IPS-NIHi7 (cell line): ENCODE data around the gene NRG4.
"Not testable (repeated sequence)": the region's sequence is repeated elsewhere in the genome, so short reads cannot be mapped to it uniquely, and the experiment has no call there.

Experiments
- DNase-seq: peaks from one replicate; pipeline ENCODE4 v3.0.0; 2012; ENCODE audit warnings: mixed read lengths; ENCODE audit errors: extremely low spot score

Gene NRG4

DNA sequence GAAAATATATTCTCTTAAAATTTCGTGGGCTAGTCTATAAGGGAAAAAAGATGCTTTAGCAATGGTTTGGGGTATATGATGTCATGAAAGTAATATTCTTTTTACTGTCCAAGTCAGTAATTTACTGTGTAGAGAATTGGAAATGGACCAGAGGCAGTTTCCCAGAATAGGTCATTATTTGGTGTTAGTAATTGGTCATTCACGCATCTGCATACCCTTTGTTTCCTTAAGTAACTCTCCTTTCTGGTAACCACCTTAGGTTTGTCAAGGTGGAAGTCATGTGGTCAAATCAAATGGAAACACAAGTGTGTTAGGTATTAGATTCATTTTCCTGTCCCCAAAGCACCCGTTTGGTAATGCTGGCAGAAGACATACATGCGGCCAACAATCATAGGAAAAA is 84.6 kb downstream of the NRG4 start:
- DNase-seq = no peak

DNA sequence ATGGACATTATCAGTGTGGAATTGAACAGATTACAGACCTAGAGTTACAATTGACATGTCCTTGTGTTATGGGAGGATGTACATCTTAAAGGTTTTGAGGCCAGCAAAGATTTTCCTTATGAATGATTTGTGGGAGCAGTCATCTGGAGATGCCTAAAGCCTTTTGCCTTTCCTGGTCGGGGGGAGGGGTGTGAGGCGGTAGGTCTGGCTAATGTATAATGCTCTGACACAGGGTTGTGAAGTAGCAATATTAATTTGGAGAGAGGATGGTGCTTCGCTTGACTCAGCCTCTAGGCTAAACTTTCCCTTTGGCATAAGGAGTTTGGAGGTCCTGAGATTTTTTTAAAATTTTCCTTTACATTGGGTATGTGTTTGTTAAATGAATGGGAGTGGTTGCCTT is 85.3 kb downstream of the NRG4 start:
- DNase-seq = no peak

DNA sequence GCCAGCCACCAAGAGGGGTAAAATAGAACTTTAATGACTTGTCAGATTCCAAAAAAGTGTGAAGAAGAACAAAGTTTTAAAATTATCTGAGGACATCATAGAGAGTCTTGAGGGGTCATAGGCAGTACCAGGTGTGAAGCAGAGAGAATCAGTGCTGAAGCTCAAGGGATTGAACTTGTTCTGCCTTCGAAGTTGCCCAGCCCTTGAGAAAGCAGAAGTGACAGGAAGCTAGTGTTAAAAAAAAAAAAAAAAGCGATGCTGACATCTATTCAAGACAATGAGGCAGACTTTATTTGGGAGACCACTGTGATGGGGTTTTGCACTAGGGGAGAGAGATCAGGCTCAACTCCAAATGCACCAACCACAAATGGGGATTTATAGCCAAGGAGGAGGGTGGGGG is 86.8 kb downstream of the NRG4 start:
- DNase-seq = no peak

DNA sequence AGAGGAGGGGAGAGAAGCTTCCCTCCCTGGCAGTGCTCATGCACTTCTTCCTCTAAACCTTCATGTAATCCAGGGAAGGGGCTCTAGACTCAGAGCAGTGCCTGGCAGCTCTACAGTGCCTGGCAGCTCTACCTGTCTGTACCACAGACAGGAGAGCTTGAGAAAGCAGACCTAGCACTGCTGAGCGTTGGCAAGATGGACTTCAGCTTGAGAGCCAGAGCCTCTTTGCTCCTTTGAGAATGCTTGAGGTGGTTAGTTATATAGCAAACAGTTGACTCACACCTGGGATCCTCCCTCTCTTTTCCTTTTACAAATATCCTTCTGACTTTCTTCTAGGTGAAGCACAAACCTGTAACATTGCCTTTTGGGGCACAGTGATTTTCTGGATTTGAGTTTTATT is 87.6 kb downstream of the NRG4 start:
- no peak for DNase-seq

DNA sequence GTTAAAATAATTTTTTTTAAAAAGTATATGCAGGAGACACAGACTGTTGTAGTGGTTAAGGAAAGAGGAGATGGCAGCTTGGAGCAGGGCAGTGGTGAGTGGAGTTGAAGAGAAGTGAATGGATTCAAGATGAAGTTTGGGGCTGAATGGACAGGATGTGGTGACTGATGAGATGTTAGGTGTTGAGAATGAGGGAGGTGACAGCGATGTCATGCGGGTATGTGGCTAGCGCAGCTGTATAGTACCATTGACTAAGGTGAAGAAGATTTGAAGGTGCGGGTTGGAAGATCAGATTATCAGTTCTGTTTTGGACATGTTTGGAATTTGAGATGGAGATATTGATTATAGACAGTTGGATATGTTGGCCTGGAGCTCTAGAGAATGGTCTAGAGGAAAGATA is 88.5 kb downstream of the NRG4 start:
- no peak for DNase-seq

DNA sequence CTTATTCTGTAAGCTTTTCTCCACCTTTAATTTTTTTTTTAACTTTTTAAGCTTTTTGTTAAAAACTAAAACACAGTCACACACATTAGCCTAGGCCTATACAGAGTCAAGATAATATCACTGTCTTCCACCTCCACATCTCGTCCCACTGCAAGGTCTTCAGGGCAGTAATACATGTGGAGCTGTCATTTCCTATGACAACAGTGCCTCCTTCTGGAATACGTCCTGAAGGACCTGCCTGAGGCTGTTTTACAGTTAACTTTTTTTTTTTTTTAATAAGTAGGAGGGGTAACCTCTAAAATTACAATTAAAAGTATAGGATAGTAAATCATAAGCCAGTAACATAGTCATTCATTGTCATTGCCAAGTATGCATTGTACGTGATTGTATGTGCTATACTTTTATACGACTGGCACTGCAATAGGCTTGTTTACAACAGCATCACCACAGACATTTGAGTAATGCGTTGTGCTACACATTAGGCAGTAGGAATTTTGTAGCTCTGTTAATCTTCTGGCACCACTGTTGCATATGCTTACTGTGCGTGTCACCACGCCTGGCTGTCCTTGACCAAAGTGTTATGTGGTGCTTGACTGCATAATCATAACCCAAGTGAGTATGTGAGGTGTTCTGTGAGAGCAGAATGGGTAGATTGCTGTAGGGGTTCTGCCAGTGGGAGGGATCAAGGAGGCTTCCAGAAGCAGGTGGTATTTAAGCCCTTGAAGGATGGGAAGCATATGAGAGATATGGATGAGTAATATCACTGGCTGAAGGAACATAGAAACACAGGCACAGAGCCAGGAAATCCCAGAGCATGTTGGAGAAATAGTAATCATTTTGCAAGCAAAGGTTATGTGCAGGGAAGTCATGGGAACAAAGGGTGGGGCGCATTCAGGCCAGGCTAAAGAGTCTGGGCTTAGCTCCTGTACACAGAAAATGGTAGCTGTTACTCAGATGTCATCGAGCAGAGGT is 90.2 kb downstream of the NRG4 start:
- no peak for DNase-seq

DNA sequence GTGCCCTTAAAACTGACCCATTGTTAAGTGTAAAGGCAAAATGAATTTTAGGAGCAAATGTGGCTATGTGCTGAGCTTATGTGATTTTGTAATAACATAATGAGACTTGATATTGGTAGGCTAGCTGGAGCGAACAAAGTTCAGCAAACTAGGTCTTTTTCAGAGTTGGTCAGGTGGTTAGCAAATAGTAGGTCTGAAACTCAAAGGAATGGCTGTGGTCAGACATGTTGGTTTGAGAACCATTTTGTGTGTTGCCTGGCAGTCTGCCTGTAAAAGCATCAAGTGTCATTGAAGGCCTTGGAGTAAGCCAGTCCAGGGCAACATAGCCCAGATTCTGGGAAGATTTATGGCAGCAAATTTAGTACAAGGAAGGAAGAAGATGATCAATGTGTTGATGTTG is 92.1 kb downstream of the NRG4 start:
- DNase-seq = no peak

DNA sequence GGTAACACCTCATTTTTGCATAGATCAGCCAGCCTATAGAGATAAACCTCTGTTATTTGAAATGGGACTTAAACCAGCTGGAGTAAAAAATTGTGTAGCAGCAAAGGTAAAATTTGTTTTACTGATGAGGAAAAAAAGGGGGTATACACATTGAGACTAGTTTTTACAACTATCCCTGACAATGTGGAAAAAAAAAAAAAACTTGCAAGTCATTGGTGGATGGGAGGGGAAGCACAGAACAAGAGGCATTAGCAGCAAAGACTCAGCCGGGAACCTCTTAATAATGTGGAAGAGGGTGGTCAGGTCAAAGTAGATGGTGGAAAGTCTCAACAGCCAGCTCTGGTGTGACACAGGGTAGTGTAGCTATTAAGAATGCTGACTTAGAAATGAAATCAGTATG is 94.1 kb downstream of the NRG4 start:
- DNase-seq = no peak

DNA sequence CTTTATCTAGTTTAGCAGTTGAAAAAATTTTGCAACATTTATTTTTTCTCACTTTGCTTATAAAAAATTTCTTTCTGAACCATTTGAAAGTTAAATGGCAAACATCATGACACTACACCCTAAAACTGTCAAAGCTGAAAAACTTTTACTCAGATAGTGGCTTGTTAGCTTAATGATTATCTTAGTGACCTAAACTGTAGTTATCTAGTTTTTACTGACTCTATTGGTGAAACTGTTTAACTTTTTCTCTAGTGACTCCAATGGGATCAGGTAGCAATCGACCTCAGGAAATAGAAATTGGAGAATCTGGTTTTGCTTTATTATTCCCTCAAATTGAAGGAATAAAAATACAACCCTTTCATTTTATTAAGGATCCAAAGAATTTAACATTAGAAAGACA is 95.2 kb downstream of the NRG4 start:
- DNase-seq = no peak

DNA sequence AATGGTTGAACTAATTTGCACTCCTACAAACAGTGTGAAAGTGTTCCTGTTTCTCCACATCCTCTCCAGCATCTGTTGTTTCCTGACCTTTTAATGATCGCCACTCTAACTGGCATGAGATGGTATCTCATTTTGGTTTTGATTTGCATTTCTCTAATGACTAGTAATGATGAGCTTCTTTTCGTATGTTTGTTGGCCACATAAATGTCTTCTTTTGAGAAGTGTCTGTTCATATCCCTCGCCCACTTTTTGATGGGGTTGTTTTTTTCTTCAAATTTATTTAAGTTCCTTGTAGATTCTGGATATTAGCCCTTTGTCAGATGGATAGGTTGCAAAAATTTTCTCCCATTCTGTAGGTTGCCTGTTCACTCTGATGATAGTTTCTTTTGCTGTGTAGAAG is 101.9 kb downstream of the NRG4 start:
- not testable (repeated sequence) for DNase-seq

DNA sequence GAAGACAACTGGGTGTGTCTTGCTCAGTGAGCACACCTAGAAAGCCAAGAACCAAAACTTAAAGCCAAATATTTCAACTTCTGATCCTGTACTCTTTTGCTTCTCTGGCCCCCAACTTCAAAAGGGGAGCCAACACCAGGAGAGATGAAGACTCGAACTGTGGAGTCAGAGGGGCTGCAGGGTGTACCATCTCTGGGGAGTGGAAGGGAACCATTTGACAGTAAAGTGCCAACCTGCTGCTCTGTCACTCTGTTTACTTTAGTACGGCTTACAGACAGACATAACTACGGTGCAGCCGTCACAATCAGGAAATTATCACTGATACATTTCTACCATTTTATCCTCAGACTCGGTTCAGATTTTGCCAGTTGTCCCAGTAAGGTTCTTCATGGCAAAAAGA is 107.0 kb downstream of the NRG4 start:
- DNase-seq = no peak

DNA sequence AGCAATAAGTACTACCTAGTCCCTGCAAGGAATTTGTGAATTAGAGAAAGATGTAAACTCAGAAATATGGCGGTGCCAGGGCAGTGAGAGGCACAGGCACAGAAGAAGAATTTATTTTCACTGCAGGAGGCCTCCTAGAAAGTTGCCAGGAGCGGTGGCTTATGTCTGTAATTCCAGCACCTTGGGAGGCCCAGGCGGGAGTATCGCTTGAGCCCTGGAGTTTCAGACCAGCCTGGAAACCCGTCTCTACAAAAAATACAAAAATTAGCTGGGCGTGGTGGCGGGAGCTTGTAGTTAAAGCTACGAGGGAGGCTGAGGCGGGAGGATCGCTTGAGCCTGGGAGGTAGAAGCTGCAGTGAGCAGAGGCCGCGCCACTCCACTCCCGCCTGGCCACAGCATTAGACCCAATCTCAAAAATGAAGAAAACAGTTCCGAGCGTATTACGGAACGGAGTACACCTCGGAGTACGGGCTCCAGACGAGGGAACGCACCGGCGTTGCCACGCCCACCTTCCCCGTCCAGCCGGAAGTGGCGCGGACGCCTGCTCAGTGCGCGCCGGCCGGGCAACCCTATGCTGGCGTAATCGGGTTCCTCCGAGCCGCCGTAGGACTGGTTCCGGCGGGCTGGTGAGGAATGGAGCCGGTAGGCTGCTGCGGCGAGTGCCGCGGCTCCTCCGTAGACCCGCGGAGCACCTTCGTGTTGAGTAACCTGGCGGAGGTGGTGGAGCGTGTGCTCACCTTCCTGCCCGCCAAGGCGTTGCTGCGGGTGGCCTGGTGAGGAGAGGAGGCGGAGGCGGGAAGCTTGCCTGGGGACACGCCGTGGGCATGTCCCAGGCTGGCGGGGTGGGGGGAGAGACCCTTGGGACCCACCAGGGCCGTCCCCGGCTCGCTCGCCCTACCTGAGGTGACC is 108.6 kb downstream of the NRG4 start, which contains the start of gene FBXO22:
Gene FBXO22 (plus strand): TSS at position 548 of the 909 bp plus-strand sequence. CDS start 86 bp downstream, at position 634.
- DNase-seq = peak; percentile 90

DNA sequence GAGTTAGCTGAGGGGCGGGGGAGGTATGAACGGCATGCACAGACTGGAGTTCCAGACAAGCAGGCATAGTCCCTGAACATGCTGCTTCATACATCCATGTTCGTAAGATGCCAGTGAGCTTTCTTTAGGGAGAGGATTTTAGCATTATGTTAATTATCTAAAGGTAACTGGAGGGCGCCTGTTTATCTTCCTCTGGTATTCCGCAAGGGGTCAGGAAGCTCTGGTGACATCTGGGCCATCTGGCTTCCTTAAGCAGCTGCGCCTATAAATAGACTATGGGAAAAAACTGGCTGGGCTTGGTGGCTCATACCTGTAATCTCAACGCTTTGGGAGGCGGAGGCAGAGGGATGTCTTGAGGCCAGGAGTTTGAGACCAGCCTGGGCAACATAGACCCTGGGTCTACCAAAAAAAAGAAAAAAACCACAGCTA is 110.1 kb downstream of the NRG4 start:
- DNase-seq = peak; percentile 35

DNA sequence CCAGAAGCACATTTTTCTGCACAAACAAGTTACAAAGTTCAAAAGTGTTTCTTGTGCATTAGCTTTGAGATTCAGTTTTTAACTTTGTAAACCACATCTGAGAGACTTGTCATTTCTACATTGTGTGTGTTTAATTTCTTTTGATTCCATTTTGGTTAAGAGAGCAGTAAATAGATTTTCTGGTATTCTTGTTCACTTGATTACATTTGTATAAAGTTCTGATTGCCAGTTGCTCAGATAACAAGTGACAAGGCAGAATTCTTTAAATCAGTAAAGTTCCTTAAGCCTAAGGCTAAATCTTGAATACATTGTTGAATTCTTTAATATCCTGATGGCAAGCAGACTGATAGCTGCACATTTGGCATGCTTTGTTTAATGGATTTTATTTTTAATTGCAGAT is 111.6 kb downstream of the NRG4 start:
- no peak for DNase-seq

DNA sequence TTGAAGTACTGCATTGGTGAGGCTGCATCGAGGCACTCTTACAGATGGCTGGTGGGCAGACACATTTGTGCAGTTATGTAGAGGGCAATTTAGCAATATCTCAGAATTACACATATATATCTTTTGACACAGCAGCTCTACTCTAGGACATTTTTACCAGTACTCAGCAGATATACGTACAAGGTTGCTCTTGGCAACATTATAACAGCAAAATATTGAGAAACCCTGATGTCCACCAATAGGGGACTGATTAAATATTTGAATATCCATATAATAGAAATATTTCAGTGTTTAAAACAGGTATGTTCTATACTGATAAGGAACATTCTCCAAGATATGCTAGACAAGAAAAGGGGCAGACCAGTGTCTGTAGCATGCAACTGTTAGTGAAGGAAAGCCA is 116.5 kb downstream of the NRG4 start:
- no peak for DNase-seq

DNA sequence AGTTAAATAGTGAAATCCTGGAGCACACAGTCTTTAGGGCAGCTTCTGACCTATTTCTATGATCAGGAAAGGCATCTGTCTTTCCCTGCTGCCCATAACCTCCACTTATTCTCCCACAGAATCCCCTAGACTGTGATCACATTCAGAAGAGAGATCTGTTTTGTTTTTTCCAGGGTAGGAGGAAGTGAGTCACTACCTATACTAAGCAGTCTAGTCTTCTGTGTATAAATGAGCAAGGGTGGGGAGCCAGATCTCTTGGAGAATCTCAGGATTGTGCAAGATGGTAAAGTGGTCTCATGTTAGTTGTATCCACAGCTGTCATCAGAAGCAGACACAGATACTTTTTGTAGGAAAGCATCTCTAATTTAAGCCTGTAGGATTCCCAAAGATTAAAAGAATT is 120.3 kb downstream of the NRG4 start:
- DNase-seq = no peak
